ENCODE results near the gene LCK. TPM values are rescaled to one million over a fixed set of nuclear protein-coding genes. Genes with fewer than 3 reads are reported as not detected.
A peak's percentile ranks its signal among the peaks of the same experiment; 100 is the strongest.

LCK gene
- polyA plus RNA-seq, 1 of the 3 experiments (the other 2 are of a cell fraction) = not detected

DNA sequence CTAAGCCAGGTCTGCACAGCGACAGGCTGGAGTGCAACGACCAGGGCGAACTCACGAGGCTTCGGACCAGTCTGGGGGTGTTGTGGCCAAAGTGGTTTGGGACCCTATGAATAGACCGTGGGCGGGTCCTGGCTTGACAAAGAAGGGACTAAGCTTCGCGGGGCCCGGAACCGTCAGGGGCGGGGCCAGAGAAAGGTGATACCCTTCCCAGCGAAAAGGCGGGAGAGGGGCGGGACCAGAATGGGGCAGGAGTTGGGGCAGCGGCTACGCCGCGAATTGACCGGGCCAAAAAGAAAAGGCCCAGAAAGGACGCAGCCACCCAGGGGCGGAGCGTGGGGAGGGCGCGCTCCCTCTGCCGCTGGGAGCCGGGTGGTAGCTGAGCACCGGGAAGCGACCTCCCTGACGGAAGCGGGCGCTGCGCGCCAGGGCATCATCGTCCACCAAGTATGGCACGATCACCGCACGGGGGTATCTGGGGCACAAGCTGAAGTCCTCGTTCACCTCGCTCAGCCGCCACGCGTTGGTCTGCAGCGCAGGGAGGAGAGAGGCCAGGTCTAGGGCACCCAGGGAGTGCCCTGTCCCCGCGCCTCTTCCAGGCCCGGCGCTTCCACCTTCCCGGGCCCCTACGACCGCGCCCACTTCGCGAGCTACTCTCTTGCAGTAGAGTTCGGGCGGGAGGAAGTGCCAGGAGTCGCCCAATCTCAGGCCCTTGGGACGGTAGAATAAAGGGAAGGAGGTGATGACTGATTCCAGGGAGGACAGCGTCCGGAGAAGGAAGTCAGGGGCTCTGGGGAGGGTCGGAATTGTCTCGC lies 10.7 kb upstream of the LCK start:
- Histone ChIP-seq H3K79me2 (ENCODE audit: insufficient read depth) (no peaks in the 10 kb centered on the region), H4K20me1 (ENCODE audit: insufficient read depth) (no peaks in the 10 kb centered on the region), H3K9ac (peak overlapping the region; percentile 25; the same call in 1 of the 2 replicates), H3K27ac (ENCODE audit: low read depth in 2 of 2, low read length in 1 of 2) (no peak overlapping the region; a peak in 1 of 4 replicates), H3K4me3 (ENCODE audit: low read depth in 2 of 2, low read length in 1 of 2) (peak overlapping the region; percentile 51 to 57), H3K4me1 (ENCODE audit: control insufficient read depth in 1 of 2, insufficient read depth in 2 of 2, low read depth in 1 of 2, low read length in 1 of 2) (peaks cover 12 to 13% of the 10 kb centered on the region in 2 experiments; a peak in 2 of 4 replicates), H3K4me2 (peak overlapping the region; percentile 83), H2AFZ (ENCODE audit: low read depth) (peak overlapping the region; percentile 89; the same call in 1 of the 2 replicates), H3F3A (replicated peaks; ENCODE audit: insufficient read depth) (peaks cover 27% of the 10 kb centered on the region), H3K9me3 (no peaks in the 10 kb centered on the region), H3K36me3 (replicated peaks in 1 of 2; ENCODE audit: control insufficient read depth in 1 of 2, insufficient read depth in 2 of 2, low read length in 1 of 2) (no peaks in the 10 kb centered on the region), H3K27me3 (ENCODE audit: insufficient read depth) (no peaks in the 10 kb centered on the region), H3K9me2 (no peaks in the 10 kb centered on the region)
- DNase-seq = peak; percentile 89
- CTCF ChIA-PET = interaction anchor here (0.7 to 3.7 kb wide), 16 partner anchors 8 to 214 kb away, joined by 3 to 24 read pairs (median 4); partner anchors contain the start of genes EIF3I, FAM167B, HDAC1 and MARCKSL1
- POLR2A ChIA-PET = interaction anchor here (0.5 to 2.1 kb wide), 8 partner anchors 11 to 95 kb away, joined by 3 to 14 read pairs (median 4); partner anchors contain the start of gene MARCKSL1
- 24% methylated on average over 32 of the region's 62 CpGs for WGBS (ENCODE audit: low lambda C conversion rate)
- peak; percentile 22; the same call in 1 of the 2 replicates for TF ChIP-seq MXI1 (IDR thresholded peaks at IDR 0.05; ENCODE audit: low read depth, low read length)
- TF ChIP-seq, protein P1, sequence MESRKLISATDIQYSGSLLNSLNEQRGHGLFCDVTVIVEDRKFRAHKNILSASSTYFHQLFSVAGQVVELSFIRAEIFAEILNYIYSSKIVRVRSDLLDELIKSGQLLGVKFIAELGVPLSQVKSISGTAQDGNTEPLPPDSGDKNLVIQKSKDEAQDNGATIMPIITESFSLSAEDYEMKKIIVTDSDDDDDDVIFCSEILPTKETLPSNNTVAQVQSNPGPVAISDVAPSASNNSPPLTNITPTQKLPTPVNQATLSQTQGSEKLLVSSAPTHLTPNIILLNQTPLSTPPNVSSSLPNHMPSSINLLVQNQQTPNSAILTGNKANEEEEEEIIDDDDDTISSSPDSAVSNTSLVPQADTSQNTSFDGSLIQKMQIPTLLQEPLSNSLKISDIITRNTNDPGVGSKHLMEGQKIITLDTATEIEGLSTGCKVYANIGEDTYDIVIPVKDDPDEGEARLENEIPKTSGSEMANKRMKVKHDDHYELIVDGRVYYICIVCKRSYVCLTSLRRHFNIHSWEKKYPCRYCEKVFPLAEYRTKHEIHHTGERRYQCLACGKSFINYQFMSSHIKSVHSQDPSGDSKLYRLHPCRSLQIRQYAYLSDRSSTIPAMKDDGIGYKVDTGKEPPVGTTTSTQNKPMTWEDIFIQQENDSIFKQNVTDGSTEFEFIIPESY (IDR thresholded peaks at IDR 0.05; ENCODE audit: borderline replicate concordance, low read depth) = no peak
- TF ChIP-seq TAF1 (IDR thresholded peaks at IDR 0.05; ENCODE audit: borderline replicate concordance, low read depth, low read length) = no peak
- no peak for TF ChIP-seq NFIC (IDR thresholded peaks at IDR 0.05; ENCODE audit: borderline replicate concordance)
- no peak for TF ChIP-seq TEAD4 (IDR thresholded peaks at IDR 0.05; ENCODE audit: borderline replicate concordance, insufficient read depth)
- TF ChIP-seq, protein P2, sequence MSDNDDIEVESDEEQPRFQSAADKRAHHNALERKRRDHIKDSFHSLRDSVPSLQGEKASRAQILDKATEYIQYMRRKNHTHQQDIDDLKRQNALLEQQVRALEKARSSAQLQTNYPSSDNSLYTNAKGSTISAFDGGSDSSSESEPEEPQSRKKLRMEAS (IDR thresholded peaks at IDR 0.05; ENCODE audit: low read depth) = no peak; the same call in 1 of the 2 replicates
- TF ChIP-seq, protein P3, sequence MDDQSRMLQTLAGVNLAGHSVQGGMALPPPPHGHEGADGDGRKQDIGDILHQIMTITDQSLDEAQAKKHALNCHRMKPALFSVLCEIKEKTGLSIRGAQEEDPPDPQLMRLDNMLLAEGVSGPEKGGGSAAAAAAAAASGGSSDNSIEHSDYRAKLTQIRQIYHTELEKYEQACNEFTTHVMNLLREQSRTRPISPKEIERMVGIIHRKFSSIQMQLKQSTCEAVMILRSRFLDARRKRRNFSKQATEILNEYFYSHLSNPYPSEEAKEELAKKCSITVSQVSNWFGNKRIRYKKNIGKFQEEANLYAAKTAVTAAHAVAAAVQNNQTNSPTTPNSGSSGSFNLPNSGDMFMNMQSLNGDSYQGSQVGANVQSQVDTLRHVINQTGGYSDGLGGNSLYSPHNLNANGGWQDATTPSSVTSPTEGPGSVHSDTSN (IDR thresholded peaks at IDR 0.05) = no peak
- TF ChIP-seq, protein P4, sequence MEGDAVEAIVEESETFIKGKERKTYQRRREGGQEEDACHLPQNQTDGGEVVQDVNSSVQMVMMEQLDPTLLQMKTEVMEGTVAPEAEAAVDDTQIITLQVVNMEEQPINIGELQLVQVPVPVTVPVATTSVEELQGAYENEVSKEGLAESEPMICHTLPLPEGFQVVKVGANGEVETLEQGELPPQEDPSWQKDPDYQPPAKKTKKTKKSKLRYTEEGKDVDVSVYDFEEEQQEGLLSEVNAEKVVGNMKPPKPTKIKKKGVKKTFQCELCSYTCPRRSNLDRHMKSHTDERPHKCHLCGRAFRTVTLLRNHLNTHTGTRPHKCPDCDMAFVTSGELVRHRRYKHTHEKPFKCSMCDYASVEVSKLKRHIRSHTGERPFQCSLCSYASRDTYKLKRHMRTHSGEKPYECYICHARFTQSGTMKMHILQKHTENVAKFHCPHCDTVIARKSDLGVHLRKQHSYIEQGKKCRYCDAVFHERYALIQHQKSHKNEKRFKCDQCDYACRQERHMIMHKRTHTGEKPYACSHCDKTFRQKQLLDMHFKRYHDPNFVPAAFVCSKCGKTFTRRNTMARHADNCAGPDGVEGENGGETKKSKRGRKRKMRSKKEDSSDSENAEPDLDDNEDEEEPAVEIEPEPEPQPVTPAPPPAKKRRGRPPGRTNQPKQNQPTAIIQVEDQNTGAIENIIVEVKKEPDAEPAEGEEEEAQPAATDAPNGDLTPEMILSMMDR (IDR thresholded peaks at IDR 0.05) = peak; percentile 24
- TF ChIP-seq POLR2AphosphoS5 (IDR thresholded peaks at IDR 0.05; ENCODE audit: low read depth, low read length) = peak; percentile 34; the same call in 1 of the 2 replicates
- TF ChIP-seq FOSL2 (IDR thresholded peaks at IDR 0.05; ENCODE audit: borderline replicate concordance, low read depth) = no peak
- no peak for TF ChIP-seq CHD2 (IDR thresholded peaks at IDR 0.05; ENCODE audit: low read length, partially characterized antibody)
- no peak for TF ChIP-seq TCF12 (IDR thresholded peaks at IDR 0.05)
- TF ChIP-seq SIN3A (IDR thresholded peaks at IDR 0.05; ENCODE audit: borderline replicate concordance, low read depth, low read length) = no peak
- no peak for TF ChIP-seq RXRA (IDR thresholded peaks at IDR 0.05; ENCODE audit: borderline replicate concordance, low read depth)
- TF ChIP-seq ELF1 (IDR thresholded peaks at IDR 0.05) = no peak
- TF ChIP-seq, protein P5, sequence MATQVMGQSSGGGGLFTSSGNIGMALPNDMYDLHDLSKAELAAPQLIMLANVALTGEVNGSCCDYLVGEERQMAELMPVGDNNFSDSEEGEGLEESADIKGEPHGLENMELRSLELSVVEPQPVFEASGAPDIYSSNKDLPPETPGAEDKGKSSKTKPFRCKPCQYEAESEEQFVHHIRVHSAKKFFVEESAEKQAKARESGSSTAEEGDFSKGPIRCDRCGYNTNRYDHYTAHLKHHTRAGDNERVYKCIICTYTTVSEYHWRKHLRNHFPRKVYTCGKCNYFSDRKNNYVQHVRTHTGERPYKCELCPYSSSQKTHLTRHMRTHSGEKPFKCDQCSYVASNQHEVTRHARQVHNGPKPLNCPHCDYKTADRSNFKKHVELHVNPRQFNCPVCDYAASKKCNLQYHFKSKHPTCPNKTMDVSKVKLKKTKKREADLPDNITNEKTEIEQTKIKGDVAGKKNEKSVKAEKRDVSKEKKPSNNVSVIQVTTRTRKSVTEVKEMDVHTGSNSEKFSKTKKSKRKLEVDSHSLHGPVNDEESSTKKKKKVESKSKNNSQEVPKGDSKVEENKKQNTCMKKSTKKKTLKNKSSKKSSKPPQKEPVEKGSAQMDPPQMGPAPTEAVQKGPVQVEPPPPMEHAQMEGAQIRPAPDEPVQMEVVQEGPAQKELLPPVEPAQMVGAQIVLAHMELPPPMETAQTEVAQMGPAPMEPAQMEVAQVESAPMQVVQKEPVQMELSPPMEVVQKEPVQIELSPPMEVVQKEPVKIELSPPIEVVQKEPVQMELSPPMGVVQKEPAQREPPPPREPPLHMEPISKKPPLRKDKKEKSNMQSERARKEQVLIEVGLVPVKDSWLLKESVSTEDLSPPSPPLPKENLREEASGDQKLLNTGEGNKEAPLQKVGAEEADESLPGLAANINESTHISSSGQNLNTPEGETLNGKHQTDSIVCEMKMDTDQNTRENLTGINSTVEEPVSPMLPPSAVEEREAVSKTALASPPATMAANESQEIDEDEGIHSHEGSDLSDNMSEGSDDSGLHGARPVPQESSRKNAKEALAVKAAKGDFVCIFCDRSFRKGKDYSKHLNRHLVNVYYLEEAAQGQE (IDR thresholded peaks at IDR 0.05; ENCODE audit: low read depth, low read length) = no peak
- TF ChIP-seq RAD21 (IDR thresholded peaks at IDR 0.05; ENCODE audit: low read length) = peak; percentile 27
- TF ChIP-seq, protein P6, sequence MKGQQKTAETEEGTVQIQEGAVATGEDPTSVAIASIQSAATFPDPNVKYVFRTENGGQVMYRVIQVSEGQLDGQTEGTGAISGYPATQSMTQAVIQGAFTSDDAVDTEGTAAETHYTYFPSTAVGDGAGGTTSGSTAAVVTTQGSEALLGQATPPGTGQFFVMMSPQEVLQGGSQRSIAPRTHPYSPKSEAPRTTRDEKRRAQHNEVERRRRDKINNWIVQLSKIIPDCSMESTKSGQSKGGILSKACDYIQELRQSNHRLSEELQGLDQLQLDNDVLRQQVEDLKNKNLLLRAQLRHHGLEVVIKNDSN (IDR thresholded peaks at IDR 0.05; ENCODE audit: borderline replicate concordance, low read depth) = no peak
- TF ChIP-seq JUND (IDR thresholded peaks at IDR 0.05) = no peak

Measured in SK-N-SH (cell line).